HG03196 (cell line): ENCODE results near the gene KLHL30.

Source experiments
- ATAC-seq: cut with Tn5 transposase; IDR thresholded peaks from one replicate; pipeline ENCODE4 v1.9.1; 2021; ENCODE audit not compliant: unreplicated experiment

The KLHL30 gene

GRCh38 chr2:238138331-238139195 lies at the start of gene KLHL30:
Gene KLHL30, plus strand, starts transcription at chr2:238138668. Its CDS starts 2,087 bp downstream, at chr2:238140755.
- no peak for ATAC-seq

GRCh38 chr2:238090887-238091286 lies 47.6 kb upstream of the KLHL30 start:
- no peak for ATAC-seq

- no peak for ATAC-seq
These were observed 46.9 kb upstream of the KLHL30 start for GRCh38 chr2:238091436-238092060.

GRCh38 chr2:238092486-238093035 lies 45.9 kb upstream of the KLHL30 start:
- ATAC-seq = no peak

- no peak for ATAC-seq
These were observed 45.0 kb upstream of the KLHL30 start for GRCh38 chr2:238093181-238094140.

GRCh38 chr2:238094438-238095022 lies 43.9 kb upstream of the KLHL30 start:
- ATAC-seq = no peak

GRCh38 chr2:238095143-238095542 lies 43.3 kb upstream of the KLHL30 start:
- no peak for ATAC-seq

DNA sequence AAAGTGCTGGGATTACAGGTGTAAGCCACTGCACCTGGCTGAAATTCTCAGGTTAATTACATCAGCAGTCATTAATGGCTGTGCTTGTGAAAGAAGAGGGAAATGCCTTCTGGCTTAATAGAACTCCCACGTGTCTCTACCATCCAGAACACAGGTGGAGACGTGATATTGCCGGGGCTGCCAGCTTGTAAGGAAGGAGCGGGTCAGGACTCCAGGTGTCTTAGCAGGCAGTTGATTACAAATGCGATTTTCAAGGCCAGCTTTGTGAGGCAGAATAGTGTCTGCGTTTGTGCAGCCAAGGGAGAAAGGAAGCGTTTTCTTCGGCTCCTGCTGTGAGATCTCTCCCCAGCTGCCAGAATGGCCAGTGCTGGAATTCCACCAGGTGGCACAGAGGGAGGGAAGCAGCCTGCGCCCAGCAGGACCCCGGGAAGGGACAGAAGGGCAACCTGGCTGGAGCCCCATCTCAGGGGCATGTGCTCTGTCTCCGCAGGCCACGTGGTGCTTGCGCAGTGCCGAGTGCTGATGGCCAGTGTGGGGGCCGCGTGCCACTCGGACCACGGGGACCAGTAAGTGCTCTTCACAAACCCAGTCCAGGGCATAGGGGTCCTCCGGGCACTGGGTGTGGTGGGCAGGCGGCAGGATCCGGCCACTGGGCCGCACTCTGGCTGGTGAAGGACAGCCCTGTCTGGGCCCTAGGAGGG lies 42.0 kb upstream of the KLHL30 start:
- no peak for ATAC-seq

GRCh38 chr2:238097201-238097987 lies 41.1 kb upstream of the KLHL30 start:
- no peak for ATAC-seq

GRCh38 chr2:238097988-238098871 lies 40.2 kb upstream of the KLHL30 start:
- no peak for ATAC-seq

DNA sequence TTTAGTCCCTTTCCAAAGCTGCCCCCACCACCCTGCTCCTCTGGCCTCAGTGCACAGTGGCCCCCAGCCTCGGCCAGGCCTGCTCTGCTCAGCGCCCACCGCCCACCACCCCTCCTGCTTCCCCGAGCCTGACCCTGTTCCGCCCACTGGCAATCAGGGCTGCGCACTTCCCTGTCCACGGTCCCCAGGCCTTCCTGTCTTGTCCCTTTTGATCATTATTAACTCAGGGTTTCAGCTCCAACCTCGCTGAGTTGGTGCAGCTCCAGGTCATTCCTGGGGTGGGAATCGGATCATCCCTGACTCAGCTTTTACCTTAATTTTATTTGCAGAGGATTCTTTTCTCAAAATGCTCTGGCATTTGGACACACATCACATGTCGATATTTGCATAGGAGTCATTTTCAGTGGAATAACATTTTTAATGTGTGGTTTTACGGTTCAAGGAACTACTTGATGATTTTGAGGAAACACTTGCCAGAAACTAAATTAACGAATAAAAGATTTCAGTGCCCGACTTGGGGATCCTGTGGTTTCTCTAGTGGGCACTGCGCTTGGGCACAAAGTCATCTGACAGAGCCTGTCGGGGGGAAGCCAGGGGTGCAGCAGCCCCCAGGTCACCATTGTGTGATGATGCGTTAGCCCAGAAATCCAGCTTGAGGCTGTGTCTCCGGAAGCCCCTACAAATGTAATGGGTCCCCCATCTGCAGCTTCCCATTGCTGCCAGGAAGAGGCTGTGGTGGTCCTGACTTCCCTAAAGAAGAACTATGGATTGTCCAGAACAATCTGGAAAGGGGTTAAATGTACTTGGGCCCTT lies 39.4 kb upstream of the KLHL30 start:
- no peak for ATAC-seq

GRCh38 chr2:238099714-238100048 lies 38.8 kb upstream of the KLHL30 start:
- no peak for ATAC-seq

- no peak for ATAC-seq
These were observed 38.2 kb upstream of the KLHL30 start, which contains the start of gene ESPNL for GRCh38 chr2:238100049-238100820. Gene ESPNL, plus strand, starts transcription at chr2:238100340. Its CDS starts 80 bp downstream, at chr2:238100420.

GRCh38 chr2:238100821-238101771 lies 37.4 kb upstream of the KLHL30 start:
- no peak for ATAC-seq
